Activated CD8-positive, alpha-beta memory T cell treated with anti-CD3 and anti-CD28 coated beads, Interleukin-2, amount 50 U/mL, for 48 hours (primary cell): Measurements from ENCODE around the gene UBE2G2.

Experiments used
- DNase-seq: peaks from one replicate; pipeline ENCODE4 v3.0.0-alpha.2; 2020

UBE2G2 gene

GRCh38 chr21:44742418-44743153, 59.0 kb downstream of the UBE2G2 start:
- no peak for DNase-seq

- DNase-seq: no peak
Observed at GRCh38 chr21:44741921-44742320, 59.7 kb downstream of the UBE2G2 start.

GRCh38 chr21:44740742-44741141, 60.9 kb downstream of the UBE2G2 start:
- DNase-seq: no peak

- no peak for DNase-seq
Observed at GRCh38 chr21:44739316-44739715, 62.3 kb downstream of the UBE2G2 start.

GRCh38 chr21:44738621-44739020, 63.0 kb downstream of the UBE2G2 start:
- no peak for DNase-seq

GRCh38 chr21:44737706-44738354, 63.8 kb downstream of the UBE2G2 start:
- no peak for DNase-seq

GRCh38 chr21:44736291-44737004, 65.2 kb downstream of the UBE2G2 start:
- no peak for DNase-seq

- DNase-seq: no peak
Observed at GRCh38 chr21:44735821-44736220, 65.8 kb downstream of the UBE2G2 start.

GRCh38 chr21:44734841-44735240, 66.8 kb downstream of the UBE2G2 start:
- DNase-seq: no peak

- DNase-seq: no peak
Observed at GRCh38 chr21:44734026-44734745, 67.4 kb downstream of the UBE2G2 start.

GRCh38 chr21:44732956-44733355, 68.7 kb downstream of the UBE2G2 start:
- DNase-seq: no peak

GRCh38 chr21:44732263-44732662, 69.4 kb downstream of the UBE2G2 start:
- DNase-seq: no peak

- no peak for DNase-seq
Observed at GRCh38 chr21:44730951-44731579, 70.6 kb downstream of the UBE2G2 start.

GRCh38 chr21:44730028-44730395, 71.6 kb downstream of the UBE2G2 start:
- DNase-seq: no peak

- no peak for DNase-seq
Observed at GRCh38 chr21:44729336-44730027, 72.1 kb downstream of the UBE2G2 start.

- DNase-seq: no peak
Observed at GRCh38 chr21:44728716-44729115, 72.9 kb downstream of the UBE2G2 start.

- DNase-seq: no peak
Observed at GRCh38 chr21:44727757-44728156, 73.9 kb downstream of the UBE2G2 start.

GRCh38 chr21:44727321-44727720, 74.3 kb downstream of the UBE2G2 start:
- no peak for DNase-seq

GRCh38 chr21:44726826-44727225, 74.8 kb downstream of the UBE2G2 start:
- DNase-seq: no peak

GRCh38 chr21:44724926-44725325, 76.7 kb downstream of the UBE2G2 start:
- no peak for DNase-seq

GRCh38 chr21:44724196-44724595, 77.4 kb downstream of the UBE2G2 start:
- DNase-seq: no peak
